Measurements from ENCODE around the gene RTBDN. TPM values are rescaled to one million over a fixed set of nuclear protein-coding genes. Genes with fewer than 3 reads are reported as not detected.

The RTBDN gene
- not detected for total RNA-seq

DNA sequence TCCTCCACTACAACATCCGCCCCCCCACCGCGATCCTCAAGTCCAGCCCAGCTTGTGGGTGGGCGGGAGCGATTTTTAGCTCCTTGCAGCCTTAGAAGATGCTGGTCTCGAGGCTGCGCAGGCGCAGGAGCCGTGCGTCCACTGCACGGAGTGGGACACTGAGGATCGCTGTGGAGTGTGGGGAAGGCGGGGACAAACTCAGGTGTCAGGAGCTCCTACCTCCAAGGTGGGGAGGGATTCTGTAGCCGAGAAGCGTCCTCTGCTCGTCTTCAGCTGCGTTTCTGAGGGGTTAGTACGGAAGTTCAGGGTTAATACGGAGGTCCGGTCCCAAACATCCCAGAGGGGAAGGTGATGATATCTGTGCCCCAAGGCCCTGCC, at the start of gene RTBDN:
RTBDN (minus strand) TSS at position 14 of the 378 bp plus-strand sequence. CDS start 4,600 bp downstream, outside the sequence.
- DNase-seq, result no peak

DNA sequence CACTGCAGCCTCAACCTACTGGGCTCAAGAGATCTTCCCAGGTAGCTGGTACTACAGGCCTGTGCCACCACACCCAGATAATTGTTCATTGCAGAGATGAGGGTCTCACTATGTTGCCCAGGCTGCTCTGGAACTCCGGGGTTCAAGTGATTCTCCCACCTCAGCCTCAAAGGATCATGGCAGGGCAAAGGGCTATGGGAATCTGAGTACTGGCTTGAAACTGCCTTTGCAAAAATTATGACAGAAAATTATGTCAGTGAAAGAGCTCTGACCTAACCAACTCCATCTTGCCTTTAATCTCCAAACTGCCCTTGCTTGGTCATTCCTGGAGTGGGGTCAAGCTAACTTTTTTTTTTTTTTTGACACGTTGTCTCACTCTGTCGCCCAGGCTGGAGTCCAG, 48.2 kb upstream of the RTBDN start:
- DNase-seq, result no peak

DNA sequence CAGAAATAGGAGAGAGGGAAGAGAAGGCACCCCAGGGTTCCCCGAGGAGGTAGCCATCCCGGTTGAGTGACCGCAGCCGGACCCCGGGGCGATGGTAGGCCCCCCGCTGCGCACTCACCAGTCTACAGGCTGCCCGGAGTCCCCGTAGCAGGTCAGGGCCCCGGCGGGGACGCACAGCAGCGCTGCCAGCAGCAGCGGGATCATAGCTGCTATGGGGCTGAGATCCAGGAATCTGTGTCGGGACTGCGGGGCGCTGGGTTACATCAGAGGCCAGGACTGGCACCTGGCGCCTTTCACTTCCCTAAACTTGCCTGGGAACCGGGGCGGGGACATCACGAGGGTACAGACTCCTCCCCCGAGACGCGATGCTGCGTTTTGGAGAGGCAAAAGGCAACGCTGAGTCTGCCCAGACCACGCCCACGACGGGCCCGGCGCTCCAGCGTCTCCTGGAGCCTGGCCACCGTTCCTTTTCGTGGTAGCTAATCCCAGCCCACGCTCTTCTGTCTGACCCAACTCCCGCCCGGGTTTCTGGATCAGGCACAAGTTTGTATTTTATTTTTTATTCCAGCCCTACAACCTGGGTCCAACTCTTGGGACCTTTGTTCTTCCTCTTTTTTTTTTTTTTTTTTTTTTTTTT, 46.9 kb upstream of the RTBDN start, which contains the start of gene DNASE2:
DNASE2 (minus strand) TSS at position 278 of the 637 bp plus-strand sequence; CDS start at position 204, 74 bp downstream.
- peak; percentile 82 for DNase-seq

DNA sequence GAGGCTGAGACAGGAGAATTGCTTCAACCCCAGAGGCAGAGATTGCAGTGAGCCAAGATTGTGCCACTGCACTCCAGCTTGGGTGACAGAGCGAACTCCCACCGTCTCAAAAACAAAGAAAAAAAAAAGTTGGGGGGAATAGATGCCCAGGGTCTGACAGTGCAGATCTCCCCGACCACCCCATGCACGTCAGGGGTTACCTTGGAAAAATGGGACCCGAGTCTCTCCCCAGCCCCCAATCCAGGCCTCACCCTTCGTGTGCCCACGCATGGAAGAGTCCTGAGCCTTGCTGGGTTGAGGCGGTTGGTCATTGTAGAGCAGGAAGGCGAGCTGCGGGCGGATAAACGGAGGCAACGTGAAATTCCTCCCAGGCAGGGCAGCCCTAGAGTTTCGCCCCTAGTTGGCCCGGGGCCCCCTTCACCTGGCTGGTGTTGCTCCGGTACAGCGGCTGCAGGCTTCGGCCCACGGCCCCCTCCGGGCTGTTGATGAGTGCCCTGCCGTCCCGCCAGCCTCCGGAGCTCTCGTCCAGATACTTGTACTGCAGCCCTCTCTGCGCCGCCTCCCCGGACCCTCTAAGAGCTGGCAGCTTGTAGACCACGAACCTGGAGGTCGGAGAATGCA, 46.3 kb upstream of the RTBDN start:
- no peak for DNase-seq

DNA sequence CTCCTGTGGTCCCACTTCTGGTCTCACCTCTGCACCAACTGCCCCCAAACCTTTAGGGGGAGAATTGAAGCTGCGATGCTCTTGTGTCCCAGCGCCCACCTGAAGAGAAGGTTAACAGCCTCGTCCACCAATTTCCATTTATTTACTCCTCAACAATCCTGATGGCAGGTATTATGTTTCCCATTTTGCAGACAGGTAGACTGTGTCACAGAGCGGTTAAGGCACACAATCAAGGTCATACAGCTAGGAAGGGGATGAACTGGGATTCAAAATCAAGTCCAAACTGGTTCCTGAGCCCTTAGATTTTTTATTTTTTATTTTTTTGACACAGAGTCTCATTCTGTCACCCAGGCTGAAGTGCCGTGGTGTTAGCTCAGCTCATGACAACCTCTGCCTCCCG, 40.7 kb upstream of the RTBDN start:
- no peak for DNase-seq

DNA sequence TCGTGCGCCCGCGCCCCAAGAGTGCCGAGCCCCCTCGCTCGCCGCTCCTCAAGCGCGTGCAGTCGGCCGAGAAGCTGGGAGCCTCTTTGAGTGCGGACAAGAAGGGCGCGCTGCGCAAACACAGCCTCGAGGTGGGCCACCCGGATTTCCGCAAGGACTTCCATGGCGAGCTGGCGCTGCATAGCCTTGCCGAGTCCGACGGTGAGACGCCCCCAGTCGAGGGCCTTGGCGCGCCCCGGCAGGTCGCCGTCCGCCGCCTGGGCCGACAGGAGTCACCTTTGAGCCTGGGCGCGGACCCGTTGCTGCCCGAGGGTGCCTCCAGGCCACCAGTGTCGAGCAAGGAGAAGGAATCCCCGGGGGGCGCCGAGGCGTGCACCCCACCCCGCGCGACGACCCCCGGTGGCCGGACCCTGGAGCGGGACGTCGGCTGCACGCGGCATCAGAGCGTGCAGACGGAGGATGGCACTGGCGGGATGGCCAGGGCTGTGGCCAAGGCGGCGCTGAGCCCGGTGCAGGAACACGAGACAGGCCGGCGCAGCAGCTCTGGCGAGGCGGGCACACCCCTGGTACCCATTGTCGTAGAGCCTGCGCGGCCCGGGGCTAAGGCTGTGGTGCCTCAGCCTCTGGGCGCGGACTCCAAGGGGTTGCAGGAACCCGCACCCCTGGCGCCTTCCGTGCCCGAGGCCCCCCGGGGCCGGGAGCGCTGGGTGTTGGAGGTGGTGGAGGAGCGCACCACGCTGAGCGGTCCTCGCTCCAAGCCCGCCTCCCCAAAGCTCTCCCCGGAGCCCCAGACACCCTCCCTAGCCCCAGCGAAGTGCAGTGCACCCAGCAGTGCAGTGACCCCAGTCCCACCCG, 39.7 kb upstream of the RTBDN start:
- no peak for DNase-seq

DNA sequence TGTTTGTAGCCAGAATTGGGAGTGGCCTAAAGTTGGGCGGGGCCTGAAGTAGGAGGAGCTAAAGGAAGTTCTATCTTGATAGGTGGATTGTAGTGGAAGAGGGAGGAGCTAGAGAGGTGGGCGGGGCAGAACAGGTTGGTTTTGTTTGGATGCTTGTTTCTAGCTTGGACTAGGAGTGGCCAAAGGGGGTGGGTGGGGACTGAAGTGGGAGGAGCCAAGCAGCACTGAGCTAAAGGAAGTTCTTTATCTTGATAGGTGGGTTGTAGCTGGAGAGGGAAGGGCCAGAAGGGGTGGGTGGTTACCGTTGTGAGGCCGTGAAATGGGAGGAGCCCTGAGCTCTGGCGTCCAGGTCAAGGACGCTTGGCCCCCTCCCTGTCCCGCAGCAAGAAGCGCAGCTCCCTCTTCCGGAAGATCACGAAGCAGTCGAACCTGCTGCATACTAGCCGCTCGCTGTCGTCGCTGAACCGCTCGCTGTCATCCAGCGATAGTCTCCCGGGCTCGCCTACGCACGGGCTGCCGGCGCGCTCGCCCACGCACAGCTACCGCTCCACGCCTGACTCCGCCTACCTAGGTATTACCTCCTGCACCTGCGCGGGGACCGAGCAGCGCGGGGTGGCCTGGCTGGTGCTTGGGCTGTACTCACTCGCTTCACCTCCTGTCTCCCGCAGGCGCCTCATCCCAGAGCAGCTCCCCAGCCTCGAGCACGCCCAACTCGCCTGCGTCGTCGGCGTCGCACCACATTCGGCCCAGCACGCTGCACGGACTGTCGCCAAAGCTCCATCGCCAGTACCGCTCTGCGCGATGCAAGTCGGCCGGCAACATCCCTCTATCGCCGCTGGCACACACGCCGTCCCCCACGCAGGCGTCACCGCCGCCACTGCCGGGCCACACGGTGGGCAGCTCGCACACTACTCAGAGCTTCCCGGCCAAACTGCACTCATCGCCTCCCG, 38.8 kb upstream of the RTBDN start:
- DNase-seq, result peak; percentile 28

DNA sequence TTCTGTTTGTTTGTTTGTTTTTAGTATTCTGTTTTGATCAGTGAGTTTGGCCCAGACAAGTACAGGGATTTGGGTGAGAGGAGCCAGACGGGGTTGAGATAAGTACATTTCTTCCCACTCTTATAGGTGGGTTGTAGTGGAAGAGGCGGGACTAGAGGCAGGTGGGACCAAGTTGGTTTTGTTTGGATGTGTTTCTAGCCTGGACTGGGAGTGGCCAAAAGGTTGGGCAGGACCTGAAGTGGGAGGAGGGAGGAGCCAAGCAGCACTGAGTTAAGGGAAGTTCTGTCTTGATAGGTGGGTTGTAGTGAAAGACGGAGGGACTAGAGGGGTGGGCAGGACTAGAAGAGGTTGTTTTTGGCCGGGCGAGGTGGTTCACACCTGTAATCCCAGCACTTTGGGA, 37.9 kb upstream of the RTBDN start:
- no peak for DNase-seq

DNA sequence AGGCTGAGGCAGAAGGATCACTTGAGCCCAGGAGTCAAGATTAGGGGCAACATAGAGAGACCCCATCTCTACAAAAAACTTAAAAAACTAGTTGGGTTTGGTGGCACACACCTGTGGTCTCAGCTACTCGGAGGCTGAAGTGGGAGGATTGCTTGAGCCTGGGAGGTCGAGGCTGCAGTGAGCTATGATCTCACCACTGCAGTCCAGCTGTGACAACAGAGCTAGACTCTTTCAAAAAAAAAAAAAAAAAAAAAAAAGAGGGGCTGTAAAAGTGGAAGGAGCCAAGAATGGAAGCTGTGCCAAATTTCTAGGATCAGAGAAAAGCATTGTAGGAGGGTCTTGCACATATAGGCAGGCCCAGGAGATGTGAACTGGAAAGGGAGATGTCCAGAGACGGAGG, 37.3 kb upstream of the RTBDN start:
- DNase-seq, result no peak

DNA sequence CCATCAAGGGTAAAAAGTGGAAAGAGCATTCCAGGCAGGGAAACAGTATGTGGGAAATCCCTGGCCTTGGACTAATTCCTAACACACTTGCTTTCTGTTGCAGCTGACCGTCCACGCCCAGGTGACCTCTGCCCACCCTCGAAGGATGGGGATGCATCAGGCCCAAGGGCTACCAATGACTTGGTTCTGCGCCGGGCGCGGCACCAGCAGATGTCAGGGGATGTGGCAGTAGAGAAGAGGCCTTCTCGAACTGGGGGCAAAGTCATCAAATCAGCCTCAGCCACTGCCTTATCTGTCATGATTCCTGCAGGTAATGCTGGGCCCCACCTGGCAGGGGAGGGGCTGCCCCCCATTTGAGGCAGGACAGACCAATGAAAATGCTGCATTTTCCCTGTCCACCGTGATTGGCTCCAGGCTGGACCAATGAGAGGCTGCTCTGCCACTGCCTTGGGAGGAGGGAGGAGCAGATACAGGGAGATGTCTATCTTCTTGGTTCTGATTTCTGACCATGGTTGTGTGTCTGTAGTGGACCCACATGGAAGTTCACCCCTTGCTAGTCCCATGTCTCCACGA, 34.2 kb upstream of the RTBDN start:
- DNase-seq, result no peak

DNA sequence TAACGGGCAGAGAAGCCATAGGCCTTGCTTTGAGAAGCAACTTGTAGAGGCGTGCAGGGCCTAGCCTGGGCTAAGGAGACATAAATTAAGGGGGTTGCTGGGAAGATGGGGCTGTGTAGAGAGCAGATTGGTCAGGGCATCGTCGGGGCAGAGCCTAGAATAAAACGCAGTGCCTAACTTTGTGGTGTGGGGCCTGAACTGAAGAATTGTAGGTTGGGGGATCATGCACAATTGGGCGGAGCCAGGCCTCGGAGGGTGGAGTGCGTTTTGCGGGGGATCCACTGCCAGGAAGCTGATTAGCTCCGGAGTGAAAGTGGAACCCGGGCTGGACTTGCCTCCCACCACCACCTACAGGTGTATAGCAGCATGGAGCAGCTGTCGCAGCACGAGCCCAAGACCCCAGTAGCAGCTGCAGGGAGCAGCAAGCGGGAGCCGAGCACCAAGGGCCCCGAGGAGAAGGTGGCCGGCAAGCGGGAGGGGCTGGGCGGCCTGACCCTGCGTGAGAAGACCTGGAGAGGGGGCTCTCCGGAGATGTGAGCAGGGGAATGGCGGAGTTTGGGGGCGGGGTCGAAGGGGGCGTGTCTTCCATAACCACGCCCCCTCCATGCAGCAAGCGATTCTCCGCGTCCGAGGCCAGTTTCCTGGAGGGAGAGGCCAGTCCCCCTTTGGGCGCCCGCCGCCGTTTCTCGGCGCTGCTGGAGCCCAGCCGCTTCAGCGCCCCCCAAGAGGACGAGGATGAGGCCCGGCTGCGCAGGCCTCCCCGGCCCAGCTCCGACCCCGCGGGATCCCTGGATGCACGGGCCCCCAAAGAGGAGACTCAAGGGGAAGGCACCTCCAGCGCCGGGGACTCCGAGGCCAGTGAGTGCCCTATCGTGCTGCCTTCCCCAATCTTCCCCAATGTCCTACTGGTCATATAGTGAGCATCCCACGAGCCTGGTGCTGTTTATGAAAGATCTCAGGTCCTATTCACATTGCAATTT, 33.0 kb upstream of the RTBDN start:
- peak; percentile 25 for DNase-seq

DNA sequence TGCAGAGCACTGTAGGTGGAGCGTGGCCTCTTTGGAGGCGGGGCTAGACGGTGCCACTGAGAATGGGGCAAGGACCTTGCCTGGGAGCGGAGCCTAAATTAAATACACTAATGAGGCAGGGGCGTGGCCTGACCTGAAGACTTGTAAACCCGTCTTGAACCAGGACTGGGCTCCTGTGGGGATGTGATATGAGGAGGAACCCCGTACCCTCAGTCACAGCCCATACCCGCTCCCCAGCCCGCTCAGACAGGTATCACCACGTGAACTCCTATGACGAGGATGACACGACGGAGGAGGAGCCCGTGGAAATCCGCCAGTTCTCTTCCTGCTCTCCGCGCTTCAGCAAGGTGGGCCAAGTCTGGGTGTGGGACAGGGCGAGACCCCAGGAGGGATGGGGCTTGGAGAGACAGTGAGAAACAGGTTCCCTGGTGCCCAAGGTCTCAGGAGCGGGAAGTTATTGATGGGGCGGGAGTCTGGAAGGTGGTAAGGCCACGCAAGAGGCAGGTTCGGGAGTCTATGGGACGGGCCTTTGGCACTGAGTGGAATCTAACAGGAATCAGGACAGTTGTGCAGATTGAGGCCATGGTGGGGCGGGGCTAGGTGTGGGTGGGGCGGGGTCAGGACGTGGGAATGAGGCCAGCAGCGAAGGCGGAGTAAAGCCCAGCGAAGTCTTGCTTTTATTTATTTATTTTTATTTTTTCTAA, 32.2 kb upstream of the RTBDN start:
- DNase-seq, result no peak

DNA sequence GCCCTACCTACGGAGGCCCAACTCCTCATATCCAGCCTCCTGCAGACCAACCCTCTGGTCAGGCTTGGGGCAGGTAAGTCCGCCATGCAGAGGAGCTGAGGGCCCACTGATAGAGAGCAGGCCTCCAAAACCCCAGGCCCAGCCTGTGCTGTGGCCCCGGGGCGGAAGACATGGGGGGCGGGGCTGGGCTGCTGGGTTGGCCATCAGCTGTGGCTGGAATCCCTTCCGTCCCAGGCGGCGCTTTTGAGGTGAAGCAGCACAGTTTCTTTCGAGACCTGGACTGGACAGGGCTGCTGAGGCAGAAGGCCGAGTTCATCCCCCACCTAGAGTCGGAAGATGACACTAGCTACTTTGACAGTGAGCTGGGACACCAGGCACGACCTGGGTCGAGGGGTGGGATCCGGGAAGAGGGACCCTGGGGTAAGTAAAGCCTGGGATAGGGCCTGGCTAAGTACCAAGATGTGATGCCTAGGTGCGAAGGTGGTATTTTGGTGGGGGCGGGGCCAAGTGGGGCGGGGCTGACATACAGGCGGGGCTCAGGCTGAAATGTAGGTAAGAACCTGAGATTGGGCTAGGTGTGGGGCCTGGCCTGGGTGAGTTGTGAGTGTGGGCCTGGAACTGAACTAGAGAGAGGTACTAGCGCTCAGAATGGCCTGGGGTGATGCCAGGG, 31.5 kb upstream of the RTBDN start:
- no peak for DNase-seq

DNA sequence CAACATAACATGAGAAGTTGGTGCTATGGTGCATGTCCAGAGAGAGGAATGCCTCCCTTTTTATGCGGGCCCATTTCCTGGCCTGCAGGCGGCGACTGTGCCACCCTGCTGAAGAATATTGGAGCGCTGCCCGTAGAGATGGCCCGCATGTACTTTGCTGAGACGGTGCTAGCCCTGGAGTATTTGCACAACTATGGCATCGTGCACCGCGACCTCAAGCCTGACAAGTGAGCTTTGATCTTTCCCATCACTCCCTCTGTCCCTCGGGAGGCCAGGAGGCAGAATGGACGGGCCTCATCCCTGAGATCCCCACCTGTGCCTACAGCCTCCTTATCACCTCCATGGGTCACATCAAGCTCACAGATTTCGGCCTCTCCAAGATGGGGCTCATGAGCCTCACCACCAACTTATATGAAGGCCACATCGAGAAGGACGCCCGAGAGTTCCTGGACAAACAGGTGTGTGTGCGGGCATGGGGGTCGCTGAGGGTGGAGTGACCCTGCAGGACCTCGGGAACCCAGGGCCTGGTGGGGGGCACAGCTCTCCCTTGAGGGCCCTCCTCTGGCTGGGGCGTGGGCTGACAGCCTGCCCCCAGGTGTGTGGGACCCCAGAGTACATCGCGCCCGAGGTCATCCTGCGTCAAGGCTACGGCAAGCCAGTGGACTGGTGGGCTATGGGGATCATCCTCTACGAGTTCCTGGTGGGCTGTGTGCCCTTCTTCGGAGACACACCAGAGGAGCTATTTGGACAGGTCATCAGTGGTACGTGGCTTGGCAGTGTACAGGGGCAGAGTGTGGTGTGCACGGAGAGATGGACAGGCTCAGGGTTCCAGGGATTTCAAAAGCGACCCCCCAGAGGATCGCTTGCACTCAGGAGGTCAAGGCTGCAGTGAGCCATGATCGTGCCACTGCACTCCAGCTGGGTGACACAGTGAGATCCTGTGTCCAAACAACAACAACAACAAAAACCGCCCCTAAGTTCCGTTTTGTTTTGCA, 30.6 kb upstream of the RTBDN start:
- no peak for DNase-seq

DNA sequence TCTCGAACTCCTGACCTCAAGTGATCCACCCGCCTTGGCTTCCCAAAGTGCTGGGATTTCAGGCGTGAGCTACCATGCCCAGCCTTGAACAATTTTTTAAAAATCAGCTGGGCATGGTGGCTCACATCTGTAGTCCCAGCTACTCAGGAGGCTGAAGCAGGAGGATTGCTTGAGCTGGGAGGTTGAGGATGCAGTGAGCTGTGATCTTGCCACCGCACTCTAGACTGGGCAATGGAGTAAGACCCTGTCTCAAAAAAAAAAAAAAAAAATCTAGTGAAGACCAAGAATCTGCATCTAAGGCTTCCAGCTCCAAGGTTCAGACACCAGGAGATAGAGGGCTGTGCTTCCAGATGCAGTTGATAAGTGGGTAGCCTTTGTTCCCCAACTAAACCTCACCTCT, 29.8 kb upstream of the RTBDN start:
- no peak for DNase-seq

DNA sequence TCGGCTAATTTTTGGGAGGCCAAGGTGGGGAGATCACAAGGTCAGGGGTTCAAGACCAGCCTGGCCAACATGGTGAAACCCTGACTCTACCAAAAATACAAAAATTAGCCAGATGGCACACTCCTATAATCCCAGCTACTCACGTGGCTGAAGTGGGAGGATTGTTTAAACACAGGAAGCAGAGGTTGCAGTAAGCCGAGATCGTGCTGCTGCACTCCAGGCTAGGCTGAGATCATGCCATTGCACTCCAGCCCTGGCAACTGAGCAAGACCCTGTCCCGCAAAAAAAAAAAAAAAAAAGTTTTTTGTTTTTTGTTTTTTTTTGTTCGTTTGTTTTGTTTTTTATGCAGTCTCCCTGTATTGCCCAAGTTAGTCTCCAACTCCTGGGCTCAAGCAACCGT, 25.2 kb upstream of the RTBDN start:
- DNase-seq, result no peak

DNA sequence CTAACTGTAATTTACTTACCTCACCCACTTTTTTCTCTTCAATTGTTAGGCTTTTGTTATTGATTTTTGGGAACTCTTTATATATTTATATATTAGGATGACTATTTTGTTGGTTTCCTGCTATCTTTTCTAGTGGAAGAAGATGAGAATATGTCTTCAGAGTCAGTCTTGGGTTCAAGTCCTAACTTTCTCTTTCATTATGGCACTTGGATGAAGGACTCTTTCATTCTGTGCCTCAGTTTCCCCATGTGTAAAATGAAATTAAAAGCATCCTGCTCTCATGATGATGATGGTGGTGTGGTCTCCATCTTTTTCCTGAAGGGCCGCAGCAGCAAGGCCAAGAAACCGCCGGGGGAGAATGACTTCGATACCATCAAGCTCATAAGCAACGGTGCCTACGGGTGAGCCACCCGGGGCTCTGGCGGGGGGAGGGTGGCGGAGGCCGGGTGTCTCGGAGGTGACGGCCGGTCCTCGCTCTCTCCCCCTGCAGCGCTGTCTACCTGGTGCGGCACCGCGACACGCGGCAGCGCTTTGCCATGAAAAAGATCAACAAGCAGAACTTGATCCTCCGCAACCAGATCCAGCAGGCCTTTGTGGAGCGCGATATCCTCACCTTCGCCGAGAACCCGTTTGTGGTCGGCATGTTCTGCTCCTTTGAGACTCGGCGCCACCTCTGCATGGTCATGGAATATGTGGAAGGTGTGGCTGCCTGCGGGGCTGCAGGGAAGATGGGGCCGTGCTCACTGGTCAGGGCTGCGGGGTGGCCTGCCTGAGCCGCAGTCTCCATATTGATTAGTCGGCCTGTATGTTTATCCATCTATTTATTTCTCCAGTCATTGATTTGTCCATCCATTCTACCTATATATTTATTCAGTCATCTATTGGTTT, 23.9 kb upstream of the RTBDN start:
- DNase-seq, result no peak

Measured in effector CD4-positive, alpha-beta T cell (primary cell).